ENCODE data around the gene LMTK3.
"Not testable (repeated sequence)": the region's sequence is repeated elsewhere in the genome, so short reads cannot be mapped to it uniquely, and the experiment has no call there.

The LMTK3 gene

GRCh38 chr19:48541813-48542212 lies 30.2 kb upstream of the LMTK3 start:
- Histone ChIP-seq H3K36me3 (ENCODE audit: control insufficient read depth, low read length) (no peaks in the 10 kb centered on the region), H3K9me3 (ENCODE audit: control insufficient read depth, insufficient read depth, low read length) (no peaks in the 10 kb centered on the region), H3K27me3 (ENCODE audit: control insufficient read depth, low read length) (no peaks in the 10 kb centered on the region), H3K79me2 (ENCODE audit: control insufficient read depth, low read length) (no peaks in the 10 kb centered on the region), H3K9me2 (replicated peaks; ENCODE audit: control insufficient read depth, low read length) (no peaks in the 10 kb centered on the region), H4K20me1 (ENCODE audit: control insufficient read depth, insufficient read depth, low read depth, low read length) (no peaks in the 10 kb centered on the region), H3K27ac (ENCODE audit: low read depth, low read length) (no peak overlapping the region), H3K4me1 (ENCODE audit: control insufficient read depth, low read length) (no peaks in the 10 kb centered on the region), H3K4me3 (ENCODE audit: low read length) (no peak overlapping the region), H3F3A (ENCODE audit: control insufficient read depth, insufficient read depth) (no peaks in the 10 kb centered on the region), H3K4me2 (ENCODE audit: low read length) (no peak overlapping the region)
- TF ChIP-seq EZH2phosphoT487 (IDR thresholded peaks at IDR 0.05; ENCODE audit: borderline replicate concordance, low read length) = no peak
- TF ChIP-seq CTCF (IDR thresholded peaks at IDR 0.05; ENCODE audit: low read depth, low read length, poor library complexity, severe bottlenecking) = no peak

- Histone ChIP-seq H3K4me1 (ENCODE audit: control insufficient read depth, low read length) (no peaks in the 10 kb centered on the region), H3K27me3 (ENCODE audit: control insufficient read depth, low read length) (no peaks in the 10 kb centered on the region), H3K27ac (ENCODE audit: low read depth, low read length) (no peak overlapping the region), H3F3A (ENCODE audit: control insufficient read depth, insufficient read depth) (no peaks in the 10 kb centered on the region), H4K20me1 (ENCODE audit: control insufficient read depth, insufficient read depth, low read depth, low read length) (no peaks in the 10 kb centered on the region), H3K4me3 (ENCODE audit: low read length) (no peak overlapping the region), H3K9me2 (replicated peaks; ENCODE audit: control insufficient read depth, low read length) (no peaks in the 10 kb centered on the region), H3K79me2 (ENCODE audit: control insufficient read depth, low read length) (no peaks in the 10 kb centered on the region), H3K36me3 (ENCODE audit: control insufficient read depth, low read length) (no peaks in the 10 kb centered on the region), H3K4me2 (ENCODE audit: low read length) (no peak overlapping the region), H3K9me3 (ENCODE audit: control insufficient read depth, insufficient read depth, low read length) (no peaks in the 10 kb centered on the region)
- TF ChIP-seq EZH2phosphoT487 (IDR thresholded peaks at IDR 0.05; ENCODE audit: borderline replicate concordance, low read length) (no peak), CTCF (IDR thresholded peaks at IDR 0.05; ENCODE audit: low read depth, low read length, poor library complexity, severe bottlenecking) (no peak)
These were observed 28.5 kb upstream of the LMTK3 start for GRCh38 chr19:48540110-48540509.

GRCh38 chr19:48539503-48540096 lies 28.0 kb upstream of the LMTK3 start:
- Histone ChIP-seq H3K27me3 (ENCODE audit: control insufficient read depth, low read length) (no peaks in the 10 kb centered on the region), H3K4me1 (ENCODE audit: control insufficient read depth, low read length) (no peaks in the 10 kb centered on the region)

DNA sequence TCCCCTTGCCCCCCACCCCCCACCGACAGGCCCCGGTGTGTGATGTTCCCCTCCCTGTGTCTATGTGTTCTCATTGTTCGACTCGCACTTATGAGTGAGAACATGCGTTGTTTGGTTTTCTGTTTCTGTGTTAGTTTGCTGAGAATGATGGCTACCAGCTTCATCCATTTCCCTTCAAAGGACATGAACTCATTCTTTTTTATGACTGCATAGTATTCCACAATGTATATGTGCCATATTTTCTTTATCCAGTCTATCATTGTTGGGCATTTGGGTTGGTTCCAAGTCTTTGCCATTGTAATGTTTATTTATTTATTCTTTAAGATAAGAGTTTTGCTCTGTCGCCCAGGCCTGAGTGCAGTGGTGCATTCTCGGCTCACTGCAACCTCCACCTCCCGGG lies 26.4 kb upstream of the LMTK3 start:
- H4K20me1 ChIP-seq (ENCODE audit: control insufficient read depth, insufficient read depth, low read depth, low read length); H3K79me2 ChIP-seq (ENCODE audit: control insufficient read depth, low read length); H3K9me3 ChIP-seq (ENCODE audit: control insufficient read depth, insufficient read depth, low read length); H3F3A ChIP-seq (ENCODE audit: control insufficient read depth, insufficient read depth); H3K4me2 ChIP-seq (ENCODE audit: low read length); H3K36me3 ChIP-seq (ENCODE audit: control insufficient read depth, low read length); H3K9me2 ChIP-seq (replicated peaks; ENCODE audit: control insufficient read depth, low read length); H3K27ac ChIP-seq (ENCODE audit: low read depth, low read length); H3K4me3 ChIP-seq (ENCODE audit: low read length); H3K4me1 ChIP-seq (ENCODE audit: control insufficient read depth, low read length); H3K27me3 ChIP-seq (ENCODE audit: control insufficient read depth, low read length): not testable (repeated sequence)

More at GRCh38 chr19:48539503-48540096, 28.0 kb upstream of the LMTK3 start:
- Histone ChIP-seq H3F3A (ENCODE audit: control insufficient read depth, insufficient read depth) (no peaks in the 10 kb centered on the region), H3K4me3 (ENCODE audit: low read length) (no peak overlapping the region), H3K9me3 (ENCODE audit: control insufficient read depth, insufficient read depth, low read length) (no peaks in the 10 kb centered on the region), H4K20me1 (ENCODE audit: control insufficient read depth, insufficient read depth, low read depth, low read length) (no peaks in the 10 kb centered on the region), H3K4me2 (ENCODE audit: low read length) (no peak overlapping the region), H3K9me2 (replicated peaks; ENCODE audit: control insufficient read depth, low read length) (no peaks in the 10 kb centered on the region), H3K36me3 (ENCODE audit: control insufficient read depth, low read length) (no peaks in the 10 kb centered on the region), H3K79me2 (ENCODE audit: control insufficient read depth, low read length) (no peaks in the 10 kb centered on the region), H3K27ac (ENCODE audit: low read depth, low read length) (no peak overlapping the region)
- no peak for TF ChIP-seq CTCF (IDR thresholded peaks at IDR 0.05; ENCODE audit: low read depth, low read length, poor library complexity, severe bottlenecking)
